K562 (cell line): Measurements from ENCODE around the gene PODXL. TPM values are rescaled to one million over a fixed set of nuclear protein-coding genes. Genes with fewer than 3 reads are reported as not detected.

Experiments
- ATAC-seq: fragments of 200-7000 bp; cut with Tn5 transposase; 3 replicates; pipeline ENCODE4 v1.9.1; 2020; ENCODE audit warnings: moderate library complexity
- BruUV-seq: library from RNA; stranded (reverse); fragments of 400-500 nt; replicated peaks from 2 replicates; lab custom pipeline; 2021; lab: Mats Ljungman, UMichigan
- CTCF ChIA-PET: fragments of 300-600 bp; formaldehyde crosslinking; extraction: SDS; loops from one replicate; lab custom pipeline; 2021; ENCODE audit warnings: low intra/inter-chr PET ratio; lab: Yijun Ruan, JAX
- POLR2A ChIA-PET: fragments of 300-600, 350-650 bp; sonication (Branson Sonifier 250); formaldehyde crosslinking; extraction: SDS; loops from one replicate; lab custom pipeline; 2021; ENCODE audit warnings: antibody characterized with exemption, inconsistent platforms; lab: Yijun Ruan, JAX
- DNase-seq, 4 experiments: peaks; one replicate each; pipeline versions ENCODE4 v3.0.0 to v3.0.0-alpha.2; 2011 to 2018; ENCODE audit warnings: low spot score in 3 of 4, mixed read lengths in 3 of 4; ENCODE audit errors: extremely low read depth in 1 of 4
- FAIRE-seq: peaks from 2 replicates; lab custom pipeline; 2011; peaks lifted over from hg19 to GRCh38; lab: Jason Lieb, UNC
- H2AFZ ChIP-seq: 2 replicates; pipeline ENCODE4 v1.6.0; 2011; ENCODE audit warnings: low read depth, low read length, control low read depth, inconsistent platforms
- H3K27ac ChIP-seq: fragments of 200-600 bp; 3 replicates; pipeline ENCODE4 v1.8.0; 2011; ENCODE audit warnings: low read depth, mild to moderate bottlenecking, control low read depth, inconsistent platforms, low read length, moderate library complexity, mixed read lengths; ENCODE audit errors: extremely low read depth
- H3K27me3 ChIP-seq, 2 experiments: fragments of 300-600 bp in 1 of 2; 2 replicates in 1 of 2; 3 replicates in 1 of 2; pipeline versions ENCODE4 v1.6.0 to v1.8.0; 2011; ENCODE audit warnings: inconsistent platforms in 2 of 2, low read length in 2 of 2, mild to moderate bottlenecking in 1 of 2, mixed read lengths in 1 of 2, moderate library complexity in 1 of 2; ENCODE audit not compliant: control insufficient read depth in 2 of 2, insufficient read depth in 2 of 2
- H3K36me3 ChIP-seq: fragments of 300-600 bp; 3 replicates; pipeline ENCODE4 v1.8.0; 2011; ENCODE audit warnings: mild to moderate bottlenecking, low read length, inconsistent platforms; ENCODE audit not compliant: control insufficient read depth, insufficient read depth
- H3K4me1 ChIP-seq, 2 experiments: fragments of 200-600 bp in 1 of 2; replicated peaks in 1 of 2; 2 replicates in 1 of 2; 3 replicates in 1 of 2; pipeline versions ENCODE4 v1.5.1 to v1.8.0; 2011; ENCODE audit warnings: inconsistent platforms in 2 of 2, low read length in 2 of 2, mild to moderate bottlenecking in 1 of 2, mixed read lengths in 1 of 2, moderate library complexity in 1 of 2; ENCODE audit not compliant: control insufficient read depth in 2 of 2, insufficient read depth in 2 of 2
- H3K4me2 ChIP-seq: 2 replicates; pipeline ENCODE4 v1.6.1; 2011; ENCODE audit warnings: low read length, control low read depth, inconsistent platforms, mixed read lengths; ENCODE audit not compliant: insufficient read depth
- H3K4me3 ChIP-seq: fragments of 200-600 bp; sonication (generic), shearing (Covaris generic); 2 replicates; pipeline ENCODE4 v1.5.1; 2016; ENCODE audit warnings: control low read depth, inconsistent platforms
- H3K79me2 ChIP-seq: fragments of 200-600 bp; 3 replicates; pipeline ENCODE4 v1.8.0; 2011; ENCODE audit warnings: low read length, inconsistent platforms; ENCODE audit not compliant: control insufficient read depth, insufficient read depth
- H3K9ac ChIP-seq, 2 experiments: 2 replicates each; pipeline versions ENCODE4 v1.6.0 to v1.6.1; 2011; ENCODE audit warnings: low read depth in 2 of 2, low read length in 2 of 2, control low read depth in 1 of 2, inconsistent platforms in 1 of 2, mild to moderate bottlenecking in 1 of 2, mixed read lengths in 1 of 2; ENCODE audit not compliant: insufficient read depth in 1 of 2
- H3K9me1 ChIP-seq: one replicate; pipeline ENCODE4 v1.6.0; 2011; ENCODE audit warnings: inconsistent platforms, mild to moderate bottlenecking, low read length, moderate library complexity; ENCODE audit not compliant: control insufficient read depth, insufficient read depth
- H3K9me3 ChIP-seq: replicated peaks from 2 replicates; pipeline ENCODE4 v1.5.1; 2011; ENCODE audit warnings: low read depth, low read length, inconsistent platforms; ENCODE audit not compliant: control insufficient read depth, insufficient read depth
- H4K20me1 ChIP-seq: replicated peaks from 2 replicates; pipeline ENCODE4 v1.6.1; 2011; ENCODE audit warnings: low read length, inconsistent platforms, mixed read lengths; ENCODE audit not compliant: control insufficient read depth, insufficient read depth
- ARID4B ChIP-seq: sonication (generic); formaldehyde crosslinking; IDR thresholded peaks from 2 replicates; pipeline ENCODE4 v1.8.0; 2022; ENCODE audit warnings: mild to moderate bottlenecking, missing genetic modification reagents
- CEBPG ChIP-seq, 3 experiments: fragments of 200-800 bp in 1 of 3; sonication (Bioruptor generic) in 1 of 3; sonication (generic) in 1 of 3; formaldehyde crosslinking in 1 of 3; IDR thresholded peaks in 2 of 3; conservative IDR thresholded peaks in 1 of 3; 2 replicates each; pipeline versions ENCODE4 v1.6.1 to v1.8.0; 2016 to 2022; ENCODE audit warnings: missing compliant biosample characterization in 2 of 3, missing genetic modification characterization in 2 of 3, mild to moderate bottlenecking in 1 of 3, missing genetic modification reagents in 1 of 3
- CGGBP1 ChIP-seq: fragments of 250-450 bp; sonication (Bioruptor Pico); IDR thresholded peaks from 2 replicates; pipeline ENCODE4 v1.9.0; 2021; ENCODE audit warnings: mild to moderate bottlenecking
- GABPB2 ChIP-seq: fragments of 250-450 bp; sonication (Bioruptor Pico); conservative IDR thresholded peaks from 2 replicates; pipeline ENCODE4 v1.5.1; 2021; ENCODE audit warnings: mild to moderate bottlenecking
- HBP1 ChIP-seq: fragments of 450-650 bp; formaldehyde crosslinking; IDR thresholded peaks from 2 replicates; pipeline ENCODE4 v1.4.0; 2022; ENCODE audit warnings: missing genetic modification characterization
- PHF20 ChIP-seq: fragments of 450-650 bp; IDR thresholded peaks from 2 replicates; pipeline ENCODE4 v1.6.1; 2018; ENCODE audit not compliant: partially characterized antibody
- SRSF3 ChIP-seq: fragments of 200-400 bp; formaldehyde crosslinking; IDR thresholded peaks from 2 replicates; pipeline ENCODE4 v1.6.1; 2016; ENCODE audit warnings: mild to moderate bottlenecking, low read length, moderate library complexity; ENCODE audit not compliant: insufficient read depth
- ZC3H4 ChIP-seq: sonication (generic); formaldehyde crosslinking; IDR thresholded peaks from 2 replicates; pipeline ENCODE4 v1.9.0; 2021; ENCODE audit warnings: missing genetic modification reagents, borderline replicate concordance
- ZFP1 ChIP-seq: fragments of 450-650 bp; formaldehyde crosslinking; IDR thresholded peaks from 2 replicates; pipeline ENCODE4 v1.4.0; 2020; ENCODE audit warnings: mild to moderate bottlenecking, mixed read lengths
- ZFP91 ChIP-seq: sonication (generic); formaldehyde crosslinking; IDR thresholded peaks from 2 replicates; pipeline ENCODE4 v1.8.0; 2022; ENCODE audit warnings: mild to moderate bottlenecking, missing genetic modification reagents
- ZNF511 ChIP-seq: sonication (generic); formaldehyde crosslinking; IDR thresholded peaks from 2 replicates; pipeline ENCODE4 v1.8.0; 2022; ENCODE audit warnings: mild to moderate bottlenecking, missing genetic modification reagents
- ZSCAN29 ChIP-seq: fragments of 450-650 bp; IDR thresholded peaks from 2 replicates; pipeline ENCODE4 v1.6.1; 2017
- WGBS: fragments of 100-300 bp; shearing (Covaris generic); methylation state at CpG from one replicate; pipeline ENCODE4 v1.1.6; 2016; ENCODE audit warnings: low coverage, mixed read lengths; ENCODE audit not compliant: insufficient coverage; ENCODE audit errors: missing lambda C conversion rate; 5-methylcytosine and 5-hydroxymethylcytosine counted together
- in situ Hi-C: fragments of 300-500 bp; cut with MboI; formaldehyde crosslinking; loops from 4 replicates; pipeline ENCODE4 v1.15.0; 2018; ENCODE audit warnings: inconsistent platforms, mixed read lengths
- intact Hi-C: fragments of 100-400 bp; cut with micrococcal nuclease; formaldehyde crosslinking; loops from 2 replicates; pipeline ENCODE4 v1.14.2; 2022
- polyA plus RNA-seq, 8 experiments: library from polyadenylated mRNA; depleted of rRNA in 4 of 8; stranded (reverse) in 5 of 8; unstranded in 3 of 8; fragments of >200 nt; fragmentation: Nextera tagmentation in 2 of 8; fragmentation: Illumina TruSeq in 1 of 8; extraction: Ambion mirVana in 2 of 8; extraction: Trizol in 1 of 8; gene quantifications; 2 replicates each; pipeline versions ENCODE4 v1.2.1 to v1.2.3, GENCODE V29; 2011 to 2014; ENCODE audit warnings: inconsistent platforms in 1 of 8, missing spikeins in 1 of 8
- total RNA-seq, 7 experiments: library from RNA; depleted of rRNA in 6 of 7; stranded (reverse); fragments of >200 nt in 6 of 7; fragmentation: Illumina TruSeq in 2 of 7; extraction: Trizol in 2 of 7; gene quantifications; 2 replicates each; pipeline versions ENCODE4 v1.2.1 to v1.2.3, GENCODE V29; 2011 to 2021; ENCODE audit warnings: low replicate concordance in 1 of 7

PODXL gene
- total and polyA plus RNA-seq, 9 of the 15 experiments (the other 6 are each of a cell fraction or from before 2014, with no cell fraction given), result 0.01 to 0.73 (median 0.07) TPM

GRCh38 chr7:131587315-131587923 is 31.0 kb upstream of the PODXL start:
- Histone ChIP-seq H3K4me3 (no peak overlapping the region), H3K27me3 (peaks cover 17 to 68% of the 10 kb centered on the region in 2 experiments), H4K20me1 (peaks cover 10% of the 10 kb centered on the region), H3K36me3 (no peaks in the 10 kb centered on the region), H3K4me1 (peaks cover 14 to 20% of the 10 kb centered on the region in 2 experiments; a peak in 4 of 5 replicates), H3K9ac (no peak overlapping the region), H3K9me3 (no peaks in the 10 kb centered on the region), H2AFZ (no peak overlapping the region), H3K9me1 (no peaks in the 10 kb centered on the region), H3K4me2 (no peak overlapping the region; the same call in 1 of the 2 replicates), H3K79me2 (no peaks in the 10 kb centered on the region), H3K27ac (no peak overlapping the region)
- intact Hi-C loops, result no loop called here
- POLR2A ChIA-PET, result no interaction called here
- BruUV-seq, result no TSS peak
- ATAC-seq (no peak), DNase-seq (no peak), FAIRE-seq (peak; percentile 35)
- WGBS, result 27% methylated on average over 9 of the region's 9 CpGs
- in situ Hi-C loops, result no loop called here
- CTCF ChIA-PET, result no interaction called here
- TF ChIP-seq SRSF3, result 0 out of 2 replicates have a peak, but pooled peaks have one; percentile 46
- no peak for TF ChIP-seq ZNF511 (CRISPR knock-in tag)
- 0 out of 2 replicates have a peak, but pooled peaks have one; percentile 24 for TF ChIP-seq ZFP91 (CRISPR knock-in tag)
- TF ChIP-seq ZSCAN29, result no peak
- no peak for TF ChIP-seq ZFP1 (CRISPR knock-in tag)
- TF ChIP-seq CEBPG (CRISPR knock-in tag; IDR thresholded peaks at IDR 0.05), result 0 out of 2 replicates have a peak, but pooled peaks have one; percentile 12
- TF ChIP-seq CEBPG (tag; conservative IDR thresholded peaks at IDR 0.05 in 1 of 2, IDR thresholded peaks at IDR 0.05 in 1 of 2), result no peak
- 0 out of 2 replicates have a peak, but pooled peaks have one; percentile 45 for TF ChIP-seq GABPB2 (CRISPR knock-in tag)
- 0 out of 2 replicates have a peak, but pooled peaks have one; percentile 51 for TF ChIP-seq ZC3H4 (CRISPR knock-in tag)
- no peak for TF ChIP-seq CGGBP1
- peak; percentile 49; the same call in 1 of the 2 replicates for TF ChIP-seq HBP1 (CRISPR knock-in tag)
- peak; percentile 8 for TF ChIP-seq PHF20
- TF ChIP-seq ARID4B, result 0 out of 2 replicates have a peak, but pooled peaks have one; percentile 53
